Endothelial cell of umbilical vein (primary cell): ENCODE measurements around the gene ESPNL. TPM values are rescaled to one million over a fixed set of nuclear protein-coding genes. Genes with fewer than 3 reads are reported as not detected.

ENCODE experiments used
- BruUV-seq: library from RNA; stranded (reverse); fragments of 400-500 nt; replicated peaks from 2 replicates; lab custom pipeline; 2021; lab: Mats Ljungman, UMichigan
- CTCF ChIA-PET: fragments of 300-600, 350-600 bp; sonication (Branson Sonifier 250); formaldehyde crosslinking; loops from one replicate; lab custom pipeline; 2021; ENCODE audit warnings: antibody characterized with exemption, inconsistent platforms; lab: Charles Lee
- POLR2A ChIA-PET: fragments of 300-600, 350-600 bp; sonication (Branson Sonifier 250); formaldehyde crosslinking; loops from one replicate; lab custom pipeline; 2021; ENCODE audit warnings: antibody characterized with exemption, inconsistent platforms; lab: Charles Lee
- DNase-seq: peaks from one replicate; pipeline ENCODE4 v3.0.0-alpha.2; 2011; ENCODE audit warnings: low read depth, low spot score
- FAIRE-seq: peaks from 2 replicates; lab custom pipeline; 2011; peaks lifted over from hg19 to GRCh38; lab: Jason Lieb, UNC
- H2AFZ ChIP-seq: 2 replicates; pipeline ENCODE4 v1.6.0; 2012; ENCODE audit warnings: low read depth, low read length, control low read depth, inconsistent platforms
- H3K27ac ChIP-seq: 2 replicates; pipeline ENCODE4 v1.5.1; 2011; ENCODE audit warnings: low read depth, mild to moderate bottlenecking, control low read depth, low read length, moderate library complexity; ENCODE audit not compliant: insufficient read depth
- H3K27me3 ChIP-seq, 2 experiments: 2 replicates each; pipeline versions ENCODE4 v1.6.0 to v1.6.1; 2011; ENCODE audit warnings: low read length in 2 of 2, mixed read lengths in 1 of 2; ENCODE audit not compliant: control insufficient read depth in 2 of 2, insufficient read depth in 2 of 2
- H3K36me3 ChIP-seq, 2 experiments: 2 replicates in 1 of 2; 3 replicates in 1 of 2; pipeline ENCODE4 v1.5.1; 2011; ENCODE audit warnings: low read length in 2 of 2, mild to moderate bottlenecking in 1 of 2, moderate library complexity in 1 of 2; ENCODE audit not compliant: control insufficient read depth in 2 of 2, insufficient read depth in 2 of 2; ENCODE audit errors: extremely low read depth in 1 of 2
- H3K4me1 ChIP-seq: 3 replicates; pipeline ENCODE4 v1.5.1; 2011; ENCODE audit warnings: mild to moderate bottlenecking, low read length; ENCODE audit not compliant: control insufficient read depth, insufficient read depth; ENCODE audit errors: extremely low read depth
- H3K4me2 ChIP-seq: 2 replicates; pipeline ENCODE4 v1.6.1; 2011; ENCODE audit warnings: low read length, control low read depth, mixed read lengths; ENCODE audit not compliant: insufficient read depth
- H3K4me3 ChIP-seq, 3 experiments: fragments of 200-600 bp in 1 of 3; sonication (generic), shearing (Covaris generic) in 1 of 3; replicated peaks in 1 of 3; 2 replicates each; pipeline ENCODE4 v1.5.1; 2011 to 2016; ENCODE audit warnings: control low read depth in 3 of 3, low read length in 3 of 3, mild to moderate bottlenecking in 2 of 3, inconsistent platforms in 1 of 3, low read depth in 1 of 3, moderate library complexity in 1 of 3; ENCODE audit not compliant: insufficient read depth in 1 of 3
- H3K79me2 ChIP-seq: 2 replicates; pipeline ENCODE4 v1.6.0; 2012; ENCODE audit warnings: low read length, inconsistent platforms; ENCODE audit not compliant: control insufficient read depth, insufficient read depth
- H3K9ac ChIP-seq: replicated peaks from 2 replicates; pipeline ENCODE3; 2011; ENCODE audit warnings: low read length, control low read depth; ENCODE audit not compliant: insufficient read depth; ENCODE audit errors: extremely low read depth
- H3K9me1 ChIP-seq: replicated peaks from 3 replicates; pipeline ENCODE4 v1.6.0; 2011; ENCODE audit warnings: mild to moderate bottlenecking, low read length; ENCODE audit not compliant: control insufficient read depth, insufficient read depth; ENCODE audit errors: extremely low read depth
- H3K9me3 ChIP-seq: replicated peaks from 2 replicates; pipeline ENCODE4 v1.5.1; 2012; ENCODE audit warnings: low read length, inconsistent platforms; ENCODE audit not compliant: control insufficient read depth, insufficient read depth
- H4K20me1 ChIP-seq: replicated peaks from 2 replicates; pipeline ENCODE3; 2011; ENCODE audit warnings: mild to moderate bottlenecking, low read length; ENCODE audit not compliant: control insufficient read depth, insufficient read depth; ENCODE audit errors: extremely low read depth
- EZH2 ChIP-seq: IDR thresholded peaks from 2 replicates; pipeline ENCODE4 v1.6.1; 2012; ENCODE audit warnings: borderline replicate concordance, low read depth, mild to moderate bottlenecking, moderate library complexity, low read length, inconsistent platforms; ENCODE audit not compliant: severe bottlenecking
- FOS ChIP-seq: IDR thresholded peaks from 2 replicates; pipeline ENCODE4 v1.6.1; 2011; ENCODE audit warnings: mild to moderate bottlenecking, low read length, moderate library complexity, borderline replicate concordance; ENCODE audit not compliant: insufficient read depth
- GATA2 ChIP-seq: IDR thresholded peaks from 2 replicates; pipeline ENCODE4 v1.7.0; 2011; ENCODE audit warnings: low read depth, mild to moderate bottlenecking, moderate library complexity, mixed read lengths, low read length; ENCODE audit not compliant: insufficient read length, insufficient read depth
- JUN ChIP-seq: IDR thresholded peaks from 2 replicates; pipeline ENCODE4 v1.6.1; 2011; ENCODE audit warnings: borderline replicate concordance, low read depth; ENCODE audit not compliant: insufficient read length, insufficient read depth
- MYC ChIP-seq: IDR thresholded peaks from one replicate; pipeline ENCODE4 v1.6.1; 2011; ENCODE audit warnings: mild to moderate bottlenecking, low read depth, low read length
- POLR2A ChIP-seq: IDR thresholded peaks from 2 replicates; pipeline ENCODE4 v1.6.1; 2012; ENCODE audit warnings: low read depth, mild to moderate bottlenecking, control low read depth, low read length
- POLR2AphosphoS5 ChIP-seq: IDR thresholded peaks from 2 replicates; pipeline ENCODE4 v1.6.1; 2012; ENCODE audit warnings: low read depth, mild to moderate bottlenecking, control low read depth, low read length, moderate library complexity; ENCODE audit not compliant: insufficient read depth
- dilution Hi-C: fragments of 300-500 bp; cut with MboI; formaldehyde crosslinking; loops from one replicate; pipeline ENCODE4 v1.15.0; 2019; ENCODE audit warnings: low sequenced_read_pairs; ENCODE audit not compliant: extremely low pct_ligation_motif_present
- intact Hi-C: fragments of 100-400 bp; cut with micrococcal nuclease; formaldehyde crosslinking; loops from one replicate; pipeline ENCODE4 v1.10.0; 2022
- polyA plus RNA-seq, 4 experiments: library from polyadenylated mRNA; depleted of rRNA in 3 of 4; stranded (reverse) in 3 of 4; unstranded in 1 of 4; fragments of >200 nt; gene quantifications; 2 replicates each; pipeline versions ENCODE4 v1.2.1 to v1.2.3, GENCODE V29; 2011 to 2012; ENCODE audit warnings: missing spikeins in 1 of 4
- total RNA-seq: library from RNA; stranded (reverse); gene quantifications from 2 replicates; pipeline ENCODE4 v1.2.3, GENCODE V29; 2021
- TF ChIP-seq, protein P1 (sequence below), 2 donors: IDR thresholded peaks; 1 replicate in 1 of 2; 2 replicates in 1 of 2; pipeline ENCODE4 v1.5.1; 2011; ENCODE audit warnings: low read length in 2 of 2, mild to moderate bottlenecking in 2 of 2, moderate library complexity in 2 of 2, control low read depth in 1 of 2, inconsistent platforms in 1 of 2, low read depth in 1 of 2; ENCODE audit not compliant: insufficient read depth in 1 of 2; ENCODE audit errors: extremely low read depth in 1 of 2
- TF ChIP-seq, protein P2 (sequence below): IDR thresholded peaks from 2 replicates; pipeline ENCODE4 v1.6.1; 2011; ENCODE audit not compliant: insufficient read depth, insufficient read length

The ESPNL gene
- total and polyA plus RNA-seq, 2 donors (not counting 3 experiments of a cell fraction or from before 2014, with no cell fraction given): not detected

DNA sequence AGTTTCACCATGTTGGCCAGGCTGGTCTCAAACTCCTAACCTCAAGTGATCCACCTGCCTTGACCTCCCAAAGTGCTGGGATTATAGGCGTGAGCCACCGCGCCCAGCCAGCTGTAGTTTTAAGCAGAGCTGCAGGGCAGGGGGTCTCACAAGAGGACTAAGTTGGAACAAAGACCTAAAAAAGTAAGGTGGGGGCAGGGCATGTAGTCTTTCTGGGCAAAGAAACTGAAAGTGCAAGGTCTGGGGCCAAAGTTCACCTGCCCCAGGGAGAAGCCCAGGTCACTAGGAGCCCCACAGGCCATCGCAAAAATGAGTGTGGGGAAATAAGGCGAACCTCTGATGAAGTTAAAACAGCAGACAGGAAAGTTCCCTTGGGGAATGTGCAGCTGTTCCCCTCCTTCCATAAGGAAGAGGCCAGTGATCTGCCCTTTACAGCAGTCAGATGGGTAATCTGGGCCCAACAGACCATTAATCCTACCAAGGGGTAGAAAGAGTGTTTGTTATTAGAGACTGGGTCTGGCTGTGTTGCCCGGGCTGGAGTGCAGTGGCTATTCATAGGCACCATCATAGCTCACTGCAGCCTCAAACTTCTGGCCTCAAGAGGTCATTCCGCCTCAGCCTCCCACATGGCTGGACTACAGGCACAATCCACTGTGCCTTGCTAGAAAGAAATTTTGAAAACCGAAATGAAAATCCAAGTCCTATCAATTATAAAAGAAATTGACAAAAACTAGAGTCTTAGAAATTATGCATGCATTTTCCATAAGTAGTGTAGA, 36.5 kb upstream of the ESPNL start:
- POLR2A ChIA-PET: no interaction called here
- no peaks in the 10 kb centered on the region for H3K9me1 ChIP-seq
- H3K4me2 ChIP-seq: no peak overlapping the region
- dilution Hi-C loops: no loop called here
- peaks cover 10% of the 10 kb centered on the region for H3K4me1 ChIP-seq
- no peak overlapping the region for H3K4me3 ChIP-seq
- H3K9ac ChIP-seq: no peak overlapping the region
- TF ChIP-seq, protein P1, sequence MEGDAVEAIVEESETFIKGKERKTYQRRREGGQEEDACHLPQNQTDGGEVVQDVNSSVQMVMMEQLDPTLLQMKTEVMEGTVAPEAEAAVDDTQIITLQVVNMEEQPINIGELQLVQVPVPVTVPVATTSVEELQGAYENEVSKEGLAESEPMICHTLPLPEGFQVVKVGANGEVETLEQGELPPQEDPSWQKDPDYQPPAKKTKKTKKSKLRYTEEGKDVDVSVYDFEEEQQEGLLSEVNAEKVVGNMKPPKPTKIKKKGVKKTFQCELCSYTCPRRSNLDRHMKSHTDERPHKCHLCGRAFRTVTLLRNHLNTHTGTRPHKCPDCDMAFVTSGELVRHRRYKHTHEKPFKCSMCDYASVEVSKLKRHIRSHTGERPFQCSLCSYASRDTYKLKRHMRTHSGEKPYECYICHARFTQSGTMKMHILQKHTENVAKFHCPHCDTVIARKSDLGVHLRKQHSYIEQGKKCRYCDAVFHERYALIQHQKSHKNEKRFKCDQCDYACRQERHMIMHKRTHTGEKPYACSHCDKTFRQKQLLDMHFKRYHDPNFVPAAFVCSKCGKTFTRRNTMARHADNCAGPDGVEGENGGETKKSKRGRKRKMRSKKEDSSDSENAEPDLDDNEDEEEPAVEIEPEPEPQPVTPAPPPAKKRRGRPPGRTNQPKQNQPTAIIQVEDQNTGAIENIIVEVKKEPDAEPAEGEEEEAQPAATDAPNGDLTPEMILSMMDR (IDR thresholded peaks at IDR 0.05; ENCODE audit: extremely low read depth in 1 of 2, insufficient read depth in 1 of 2, low read depth in 1 of 2, low read length in 2 of 2): no peak
- TF ChIP-seq MYC (no peak), EZH2 (no peak), FOS (no peak), POLR2A (no peak), GATA2 (no peak), JUN (no peak), POLR2AphosphoS5 (no peak)
- TF ChIP-seq, protein P2, sequence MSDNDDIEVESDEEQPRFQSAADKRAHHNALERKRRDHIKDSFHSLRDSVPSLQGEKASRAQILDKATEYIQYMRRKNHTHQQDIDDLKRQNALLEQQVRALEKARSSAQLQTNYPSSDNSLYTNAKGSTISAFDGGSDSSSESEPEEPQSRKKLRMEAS: no peak
- no peaks in the 10 kb centered on the region for H4K20me1 ChIP-seq
- peaks cover 7% of the 10 kb centered on the region for H3K79me2 ChIP-seq
- H3K27me3 ChIP-seq: no peaks in the 10 kb centered on the region
- H3K36me3 ChIP-seq: peaks cover 3 to 6% of the 10 kb centered on the region in 2 experiments
- no peak for FAIRE-seq
- no peak for DNase-seq
- no peak overlapping the region for H2AFZ ChIP-seq
- H3K9me3 ChIP-seq: no peaks in the 10 kb centered on the region
- CTCF ChIA-PET: no interaction called here
- H3K27ac ChIP-seq: no peak overlapping the region
- BruUV-seq: no TSS peak
- intact Hi-C loops: loop anchor here (5.0 to 10.0 kb wide), 2 partner anchors 171 to 206 kb away; partner anchors contain the start of gene RAMP1
